Progenitor cell of endocrine pancreas (in vitro differentiated cells): ENCODE data around the gene FRMPD4. TPM values are rescaled to one million over a fixed set of nuclear protein-coding genes. Genes with fewer than 3 reads are reported as not detected.

Source experiments
- DNase-seq: peaks from one replicate; pipeline ENCODE4 v3.0.0; 2021; ENCODE audit warnings: low spot score; ENCODE audit not compliant: unreplicated experiment
- H3K27ac Mint-ChIP-seq: 2 replicates; pipeline ENCODE4 v1.8.0; 2021; ENCODE audit warnings: mild to moderate bottlenecking, moderate library complexity, mixed read lengths
- H3K27me3 Mint-ChIP-seq: 2 replicates; pipeline ENCODE4 v1.8.0; 2021; ENCODE audit warnings: mixed read lengths
- H3K36me3 Mint-ChIP-seq: 2 replicates; pipeline ENCODE4 v1.8.0; 2022; ENCODE audit warnings: mixed read lengths; ENCODE audit not compliant: insufficient read depth
- H3K4me1 Mint-ChIP-seq: 2 replicates; pipeline ENCODE4 v1.8.0; 2021; ENCODE audit warnings: low read depth, mixed read lengths
- H3K4me3 Mint-ChIP-seq: 2 replicates; pipeline ENCODE4 v1.8.0; 2021; ENCODE audit warnings: low read depth, mild to moderate bottlenecking, moderate library complexity, mixed read lengths
- H3K9me3 Mint-ChIP-seq: 2 replicates; pipeline ENCODE4 v1.8.0; 2021; ENCODE audit warnings: low read depth, mixed read lengths
- CTCF ChIP-seq: fragments of 200-600 bp; sonication (generic); IDR thresholded peaks from one replicate; pipeline ENCODE4 v1.5.0; 2021; ENCODE audit warnings: antibody characterized with exemption, mild to moderate bottlenecking; ENCODE audit not compliant: unreplicated experiment
- total RNA-seq: library from RNA; stranded (reverse); gene quantifications from 2 replicates; pipeline ENCODE4 v1.2.1, GENCODE V29; 2021

The FRMPD4 gene
- total RNA-seq, 1 donor from 2014 or later = 0.10 TPM

- Mint-ChIP-seq H3K27ac (no peak overlapping the region), H3K9me3 (peaks cover 5% of the 10 kb centered on the region), H3K4me3 (no peak overlapping the region), H3K36me3 (no peaks in the 10 kb centered on the region), H3K27me3 (no peaks in the 10 kb centered on the region), H3K4me1 (no peaks in the 10 kb centered on the region)
- DNase-seq = no peak
- TF ChIP-seq CTCF = no peak
Measured at GRCh38 chrX:12460929-12461328, 322.7 kb downstream of the FRMPD4 start.

GRCh38 chrX:12463052-12463451, 324.8 kb downstream of the FRMPD4 start:
- Mint-ChIP-seq H3K9me3 (peaks cover 5% of the 10 kb centered on the region), H3K27me3 (no peaks in the 10 kb centered on the region), H3K27ac (no peak overlapping the region), H3K4me1 (no peaks in the 10 kb centered on the region), H3K36me3 (no peaks in the 10 kb centered on the region), H3K4me3 (no peak overlapping the region)
- TF ChIP-seq CTCF = no peak
- DNase-seq = no peak

DNA sequence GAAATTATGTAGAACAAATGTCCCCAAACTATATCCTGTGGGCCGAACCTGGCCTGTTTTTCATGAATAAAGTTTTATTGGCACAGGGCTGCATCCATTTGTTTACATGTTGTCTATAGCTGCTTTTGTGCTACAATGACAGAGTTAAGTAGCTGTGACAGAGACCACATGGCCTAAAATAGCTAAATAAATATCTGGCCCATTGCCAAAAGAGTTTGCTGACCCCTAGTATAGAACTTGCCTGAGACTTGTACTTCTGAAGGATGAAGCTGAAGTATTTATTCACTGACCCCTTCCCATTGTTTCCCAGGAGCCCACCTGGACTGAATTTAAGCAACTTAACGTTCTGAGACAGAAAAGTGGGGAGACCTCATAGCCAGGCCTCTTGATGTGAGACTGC, 325.6 kb downstream of the FRMPD4 start:
- H3K9me3 Mint-ChIP-seq = peaks cover under 1% of the 10 kb centered on the region
- H3K27ac Mint-ChIP-seq = no peak overlapping the region

DNA sequence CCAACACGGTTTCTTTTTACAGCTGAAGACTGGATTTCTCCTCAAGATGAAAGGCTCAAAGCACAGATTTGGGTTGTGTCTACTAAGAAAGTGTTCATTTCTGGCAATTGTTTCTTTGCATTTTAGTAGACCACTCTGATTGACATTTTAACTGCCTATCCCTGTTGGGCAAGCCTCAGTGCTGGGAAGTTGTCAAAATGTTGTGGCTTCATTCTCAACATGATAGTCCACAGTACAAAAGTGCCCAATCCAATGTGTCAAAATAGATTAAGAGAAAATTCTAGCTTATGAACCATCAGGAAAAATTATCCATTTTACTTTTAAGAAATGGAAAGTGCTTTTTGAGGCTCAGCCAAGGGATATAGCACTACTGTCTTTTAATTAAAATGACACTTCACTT, 329.0 kb downstream of the FRMPD4 start:
- no peaks in the 10 kb centered on the region for H3K27me3 Mint-ChIP-seq
- H3K9me3 Mint-ChIP-seq = no peaks in the 10 kb centered on the region
- H3K36me3 Mint-ChIP-seq = no peaks in the 10 kb centered on the region
- H3K4me3 Mint-ChIP-seq = no peak overlapping the region
- H3K4me1 Mint-ChIP-seq = no peaks in the 10 kb centered on the region
- TF ChIP-seq CTCF = no peak
- no peak overlapping the region for H3K27ac Mint-ChIP-seq
- DNase-seq = no peak

More for the DNA sequence above, 325.6 kb downstream of the FRMPD4 start:
- Mint-ChIP-seq H3K4me3 (no peak overlapping the region), H3K4me1 (no peaks in the 10 kb centered on the region), H3K36me3 (no peaks in the 10 kb centered on the region), H3K27me3 (no peaks in the 10 kb centered on the region)
- TF ChIP-seq CTCF = no peak
- DNase-seq = no peak

DNA sequence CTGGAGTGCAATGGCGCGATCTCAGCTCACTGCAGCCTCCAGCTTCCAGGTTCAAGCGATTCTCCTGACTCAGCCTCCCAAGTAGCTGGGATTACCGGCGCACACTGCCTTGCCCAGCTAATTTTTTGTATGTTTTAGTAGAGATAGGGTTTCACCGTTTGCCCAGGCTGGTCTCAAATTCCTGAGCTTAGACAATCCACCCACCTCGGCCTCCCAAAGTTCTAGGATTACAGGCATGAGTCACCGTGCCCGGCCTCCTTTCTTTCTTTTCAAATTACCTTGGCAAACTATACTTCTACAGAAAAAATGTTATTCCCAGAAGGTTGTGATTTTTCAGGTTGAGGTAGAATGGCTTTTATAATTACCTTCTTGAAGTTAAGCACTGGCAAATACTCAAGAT, 331.0 kb downstream of the FRMPD4 start:
- H3K9me3 Mint-ChIP-seq = peaks cover 3% of the 10 kb centered on the region
- no peaks in the 10 kb centered on the region for H3K4me1 Mint-ChIP-seq
- H3K27ac Mint-ChIP-seq = no peak overlapping the region
- no peak for DNase-seq
- no peaks in the 10 kb centered on the region for H3K27me3 Mint-ChIP-seq
- no peak overlapping the region for H3K4me3 Mint-ChIP-seq
- no peaks in the 10 kb centered on the region for H3K36me3 Mint-ChIP-seq
- TF ChIP-seq CTCF = no peak
